ENCODE measurements around the gene HAUS5. TPM values are rescaled to one million over a fixed set of nuclear protein-coding genes. Genes with fewer than 3 reads are reported as not detected.

HAUS5 gene
- polyA plus RNA-seq, 1 donor from 2014 or later = 14.4 TPM

GRCh38 chr19:35666251-35666913 is 53.8 kb downstream of the HAUS5 start, which contains the start of gene UPK1A:
TSS of gene UPK1A (plus strand) at chr19:35666517. CDS start at chr19:35666813, 296 bp downstream.
- Histone ChIP-seq H3K27me3 (ENCODE audit: insufficient read depth, low read depth, low read length) (no peaks in the 10 kb centered on the region), H3K4me2 (ENCODE audit: low read length) (no peak within 1 kb of the TSS), H3K79me2 (replicated peaks; ENCODE audit: insufficient read depth, low read length) (no peaks in the 10 kb centered on the region), H3K27ac (ENCODE audit: low read length) (no peak within 1 kb of the TSS), H3K9ac (ENCODE audit: low read length) (no peak within 1 kb of the TSS), H3K9me2 (ENCODE audit: insufficient read depth, low read length) (no peaks in the 10 kb centered on the region), H2AFZ (ENCODE audit: low read depth, low read length) (no peak within 1 kb of the TSS), H3K4me3 (ENCODE audit: low read length) (no peak within 1 kb of the TSS), H4K20me1 (ENCODE audit: insufficient read depth) (no peaks in the 10 kb centered on the region), H3K9me3 (ENCODE audit: low read length) (no peaks in the 10 kb centered on the region), H3K36me3 (ENCODE audit: insufficient read depth, low read length) (no peaks in the 10 kb centered on the region), H3F3A (ENCODE audit: insufficient read depth, low read length, poor library complexity, severe bottlenecking) (no peaks in the 10 kb centered on the region)
- TF ChIP-seq REST (IDR thresholded peaks at IDR 0.05; ENCODE audit: borderline replicate concordance) (no peak), MXI1 (conservative IDR thresholded peaks at IDR 0.05; ENCODE audit: poor library complexity, severe bottlenecking) (no peak), TAF1 (IDR thresholded peaks at IDR 0.05; ENCODE audit: low read depth) (no peak), RAD21 (conservative IDR thresholded peaks at IDR 0.05) (no peak), POLR2AphosphoS5 (IDR thresholded peaks at IDR 0.05) (no peak), SMC3 (conservative IDR thresholded peaks at IDR 0.05; ENCODE audit: poor library complexity) (no peak), CTCF (IDR thresholded peaks at IDR 0.05; ENCODE audit: poor library complexity, severe bottlenecking) (no peak)

- Histone ChIP-seq H3F3A (ENCODE audit: insufficient read depth, low read length, poor library complexity, severe bottlenecking) (no peaks in the 10 kb centered on the region), H3K9ac (ENCODE audit: low read length) (no peak overlapping the region), H4K20me1 (ENCODE audit: insufficient read depth) (no peaks in the 10 kb centered on the region), H3K4me2 (ENCODE audit: low read length) (no peak overlapping the region), H3K79me2 (replicated peaks; ENCODE audit: insufficient read depth, low read length) (no peaks in the 10 kb centered on the region), H3K27me3 (ENCODE audit: insufficient read depth, low read depth, low read length) (peaks cover 16% of the 10 kb centered on the region), H3K4me3 (ENCODE audit: low read length) (no peak overlapping the region), H3K36me3 (ENCODE audit: insufficient read depth, low read length) (no peaks in the 10 kb centered on the region), H3K9me2 (ENCODE audit: insufficient read depth, low read length) (no peaks in the 10 kb centered on the region), H3K27ac (ENCODE audit: low read length) (no peak overlapping the region), H2AFZ (ENCODE audit: low read depth, low read length) (no peak overlapping the region), H3K9me3 (ENCODE audit: low read length) (no peaks in the 10 kb centered on the region)
- no peak for TF ChIP-seq CTCF (IDR thresholded peaks at IDR 0.05; ENCODE audit: poor library complexity, severe bottlenecking)
- no peak for TF ChIP-seq MXI1 (conservative IDR thresholded peaks at IDR 0.05; ENCODE audit: poor library complexity, severe bottlenecking)
These were observed 57.0 kb downstream of the HAUS5 start for GRCh38 chr19:35669566-35669965.
